ENCODE results near the gene SPPL3.

DNA sequence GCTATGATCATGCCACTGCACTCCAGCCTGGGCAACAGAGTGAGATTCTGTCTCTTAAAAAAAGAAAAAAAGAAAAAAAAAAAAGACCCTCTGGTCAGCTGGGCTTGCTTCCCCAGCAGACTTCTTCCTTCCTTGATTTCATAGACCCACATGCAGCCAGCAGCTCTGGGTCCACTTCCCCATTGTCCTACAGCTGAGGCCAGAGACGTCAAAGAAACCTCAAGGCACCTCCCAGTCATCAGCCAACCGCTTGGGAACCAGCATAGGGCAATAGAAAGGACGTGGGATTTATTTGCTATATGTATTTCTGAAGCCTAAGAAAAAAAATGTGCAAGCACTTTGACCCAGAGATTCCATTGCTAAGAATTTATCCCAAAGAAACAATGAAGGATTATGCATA lies 35.4 kb upstream of the SPPL3 start:
- TF ChIP-seq, protein P1, sequence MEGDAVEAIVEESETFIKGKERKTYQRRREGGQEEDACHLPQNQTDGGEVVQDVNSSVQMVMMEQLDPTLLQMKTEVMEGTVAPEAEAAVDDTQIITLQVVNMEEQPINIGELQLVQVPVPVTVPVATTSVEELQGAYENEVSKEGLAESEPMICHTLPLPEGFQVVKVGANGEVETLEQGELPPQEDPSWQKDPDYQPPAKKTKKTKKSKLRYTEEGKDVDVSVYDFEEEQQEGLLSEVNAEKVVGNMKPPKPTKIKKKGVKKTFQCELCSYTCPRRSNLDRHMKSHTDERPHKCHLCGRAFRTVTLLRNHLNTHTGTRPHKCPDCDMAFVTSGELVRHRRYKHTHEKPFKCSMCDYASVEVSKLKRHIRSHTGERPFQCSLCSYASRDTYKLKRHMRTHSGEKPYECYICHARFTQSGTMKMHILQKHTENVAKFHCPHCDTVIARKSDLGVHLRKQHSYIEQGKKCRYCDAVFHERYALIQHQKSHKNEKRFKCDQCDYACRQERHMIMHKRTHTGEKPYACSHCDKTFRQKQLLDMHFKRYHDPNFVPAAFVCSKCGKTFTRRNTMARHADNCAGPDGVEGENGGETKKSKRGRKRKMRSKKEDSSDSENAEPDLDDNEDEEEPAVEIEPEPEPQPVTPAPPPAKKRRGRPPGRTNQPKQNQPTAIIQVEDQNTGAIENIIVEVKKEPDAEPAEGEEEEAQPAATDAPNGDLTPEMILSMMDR (IDR thresholded peaks at IDR 0.05), result no peak
- no peak for TF ChIP-seq ZFX (IDR thresholded peaks at IDR 0.05; ENCODE audit: borderline replicate concordance)

Data from 22Rv1 (cell line).